WTC11 (cell line): ENCODE results near the gene F8.

Experiments
- FOXP1 ChIP-seq: sonication (generic); formaldehyde crosslinking; IDR thresholded peaks from 2 replicates; pipeline ENCODE4 v1.8.0; 2022; ENCODE audit warnings: missing genetic modification reagents, mild to moderate bottlenecking, moderate library complexity, borderline replicate concordance
- MAX ChIP-seq: sonication (generic); formaldehyde crosslinking; IDR thresholded peaks from 2 replicates; pipeline ENCODE4 v1.8.0; 2022; ENCODE audit warnings: mild to moderate bottlenecking, missing genetic modification reagents
- SP1 ChIP-seq: sonication (generic); formaldehyde crosslinking; conservative IDR thresholded peaks from 2 replicates; pipeline ENCODE4 v1.8.1; 2022; ENCODE audit warnings: missing genetic modification reagents
- ZBTB21 ChIP-seq: sonication (generic); formaldehyde crosslinking; IDR thresholded peaks from 2 replicates; pipeline ENCODE4 v1.8.1; 2023; ENCODE audit warnings: mild to moderate bottlenecking, missing genetic modification reagents, borderline replicate concordance
- ZSCAN18 ChIP-seq: fragments of 250-450 bp; sonication (Bioruptor Pico); IDR thresholded peaks from 2 replicates; pipeline ENCODE4 v2.1.2; 2022; ENCODE audit warnings: mild to moderate bottlenecking, moderate library complexity
- TF ChIP-seq, protein P1 (sequence below): sonication (generic); formaldehyde crosslinking; conservative IDR thresholded peaks from 2 replicates; pipeline ENCODE4 v1.8.1; 2022; ENCODE audit warnings: mild to moderate bottlenecking, missing genetic modification reagents
- TF ChIP-seq, protein P2 (sequence below): fragments of 200-600 bp; IDR thresholded peaks from 2 replicates; pipeline ENCODE4 v1.8.0; 2022; ENCODE audit warnings: antibody characterized with exemption
- TF ChIP-seq, protein P3 (sequence below): sonication (generic); formaldehyde crosslinking; IDR thresholded peaks from 2 replicates; pipeline ENCODE4 v1.8.1; 2023; ENCODE audit warnings: mild to moderate bottlenecking, missing genetic modification reagents

GRCh38 chrX:155028877-155029291, 6.4 kb upstream of the F8 start:
- TF ChIP-seq, protein P1, sequence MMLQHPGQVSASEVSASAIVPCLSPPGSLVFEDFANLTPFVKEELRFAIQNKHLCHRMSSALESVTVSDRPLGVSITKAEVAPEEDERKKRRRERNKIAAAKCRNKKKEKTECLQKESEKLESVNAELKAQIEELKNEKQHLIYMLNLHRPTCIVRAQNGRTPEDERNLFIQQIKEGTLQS (CRISPR knock-in tag) = no peak
- TF ChIP-seq, protein P2, sequence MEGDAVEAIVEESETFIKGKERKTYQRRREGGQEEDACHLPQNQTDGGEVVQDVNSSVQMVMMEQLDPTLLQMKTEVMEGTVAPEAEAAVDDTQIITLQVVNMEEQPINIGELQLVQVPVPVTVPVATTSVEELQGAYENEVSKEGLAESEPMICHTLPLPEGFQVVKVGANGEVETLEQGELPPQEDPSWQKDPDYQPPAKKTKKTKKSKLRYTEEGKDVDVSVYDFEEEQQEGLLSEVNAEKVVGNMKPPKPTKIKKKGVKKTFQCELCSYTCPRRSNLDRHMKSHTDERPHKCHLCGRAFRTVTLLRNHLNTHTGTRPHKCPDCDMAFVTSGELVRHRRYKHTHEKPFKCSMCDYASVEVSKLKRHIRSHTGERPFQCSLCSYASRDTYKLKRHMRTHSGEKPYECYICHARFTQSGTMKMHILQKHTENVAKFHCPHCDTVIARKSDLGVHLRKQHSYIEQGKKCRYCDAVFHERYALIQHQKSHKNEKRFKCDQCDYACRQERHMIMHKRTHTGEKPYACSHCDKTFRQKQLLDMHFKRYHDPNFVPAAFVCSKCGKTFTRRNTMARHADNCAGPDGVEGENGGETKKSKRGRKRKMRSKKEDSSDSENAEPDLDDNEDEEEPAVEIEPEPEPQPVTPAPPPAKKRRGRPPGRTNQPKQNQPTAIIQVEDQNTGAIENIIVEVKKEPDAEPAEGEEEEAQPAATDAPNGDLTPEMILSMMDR = no peak
- TF ChIP-seq SP1 (CRISPR knock-in tag) = no peak
- no peak for TF ChIP-seq ZSCAN18
- no peak for TF ChIP-seq MAX (CRISPR knock-in tag)
- TF ChIP-seq, protein P3, sequence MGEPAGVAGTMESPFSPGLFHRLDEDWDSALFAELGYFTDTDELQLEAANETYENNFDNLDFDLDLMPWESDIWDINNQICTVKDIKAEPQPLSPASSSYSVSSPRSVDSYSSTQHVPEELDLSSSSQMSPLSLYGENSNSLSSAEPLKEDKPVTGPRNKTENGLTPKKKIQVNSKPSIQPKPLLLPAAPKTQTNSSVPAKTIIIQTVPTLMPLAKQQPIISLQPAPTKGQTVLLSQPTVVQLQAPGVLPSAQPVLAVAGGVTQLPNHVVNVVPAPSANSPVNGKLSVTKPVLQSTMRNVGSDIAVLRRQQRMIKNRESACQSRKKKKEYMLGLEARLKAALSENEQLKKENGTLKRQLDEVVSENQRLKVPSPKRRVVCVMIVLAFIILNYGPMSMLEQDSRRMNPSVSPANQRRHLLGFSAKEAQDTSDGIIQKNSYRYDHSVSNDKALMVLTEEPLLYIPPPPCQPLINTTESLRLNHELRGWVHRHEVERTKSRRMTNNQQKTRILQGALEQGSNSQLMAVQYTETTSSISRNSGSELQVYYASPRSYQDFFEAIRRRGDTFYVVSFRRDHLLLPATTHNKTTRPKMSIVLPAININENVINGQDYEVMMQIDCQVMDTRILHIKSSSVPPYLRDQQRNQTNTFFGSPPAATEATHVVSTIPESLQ (CRISPR knock-in tag) = no peak
- no peak for TF ChIP-seq FOXP1 (CRISPR knock-in tag)
- TF ChIP-seq ZBTB21 (CRISPR knock-in tag) = no peak
